Measurements from ENCODE around the gene BRD3OS. TPM values are rescaled to one million over a fixed set of nuclear protein-coding genes. Genes with fewer than 3 reads are reported as not detected.
A peak's percentile ranks its signal among the peaks of the same experiment; 100 is the strongest.

Gene BRD3OS
- total and polyA plus RNA-seq, 2 of the 13 experiments (the other 11 are each of a cell fraction or from before 2014, with no cell fraction given), result 4.9 to 5.7 TPM

GRCh38 chr9:134057751-134058701 is 32.7 kb downstream of the BRD3OS start (continued):
- TF ChIP-seq ZBTB4 (CRISPR knock-in tag; IDR thresholded peaks at IDR 0.05; ENCODE audit: borderline replicate concordance) (peak; percentile 75; the same call in 1 of the 2 replicates), ZFP37 (CRISPR knock-in tag; IDR thresholded peaks at IDR 0.05; ENCODE audit: borderline replicate concordance) (peak; percentile 41; the same call in 1 of the 2 replicates), ZNF563 (CRISPR knock-in tag; IDR thresholded peaks at IDR 0.05) (peak; percentile 66; the same call in 1 of the 2 replicates), ESRRA (CRISPR knock-in tag; IDR thresholded peaks at IDR 0.05; ENCODE audit: low read depth) (no peak), IRF1 (CRISPR knock-in tag; IDR thresholded peaks at IDR 0.05; ENCODE audit: low read depth) (no peak), ZNF292 (CRISPR knock-in tag; IDR thresholded peaks at IDR 0.05; ENCODE audit: borderline replicate concordance, low read depth) (no peak; the same call in 1 of the 2 replicates), ZFP91 (CRISPR knock-in tag; IDR thresholded peaks at IDR 0.05; ENCODE audit: borderline replicate concordance) (peak; percentile 64), ZMYM3 (CRISPR knock-in tag; IDR thresholded peaks at IDR 0.05) (peak; percentile 38; the same call in 1 of the 2 replicates), PHF21A (CRISPR knock-in tag; IDR thresholded peaks at IDR 0.05) (peak; percentile 80), CHD4 (IDR thresholded peaks at IDR 0.05; ENCODE audit: borderline replicate concordance, low read length) (0 out of 2 replicates have a peak, but pooled peaks have one; percentile 35), USF2 (IDR thresholded peaks at IDR 0.05; ENCODE audit: low read depth, low read length) (no peak), USF2 (CRISPR knock-in tag; IDR thresholded peaks at IDR 0.05; ENCODE audit: borderline replicate concordance) (peak; percentile 64; the same call in 1 of the 2 replicates), UBTF (CRISPR knock-in tag; IDR thresholded peaks at IDR 0.05) (peak; percentile 49), FOXK1 (CRISPR knock-in tag; IDR thresholded peaks at IDR 0.05; ENCODE audit: borderline replicate concordance, low read depth) (no peak), ZMAT3 (CRISPR knock-in tag; conservative IDR thresholded peaks at IDR 0.05) (peak; percentile 81; the same call in 1 of the 2 replicates), RAD51 (IDR thresholded peaks at IDR 0.05; ENCODE audit: borderline replicate concordance) (no peak), SMC3 (IDR thresholded peaks at IDR 0.05; ENCODE audit: low read length) (no peak)
